Natural killer cell (primary cell): ENCODE data around the gene RCL1. TPM values are rescaled to one million over a fixed set of nuclear protein-coding genes. Genes with fewer than 3 reads are reported as not detected.
"Not testable (repeated sequence)": the region's sequence is repeated elsewhere in the genome, so short reads cannot be mapped to it uniquely, and the experiment has no call there.

Source experiments
- ATAC-seq, 3 donors: fragments of 150-1000 bp in 2 of 3; fragments of 200-7000 bp in 1 of 3; cut with Tn5 transposase; 1 replicate in 1 of 3; 2 replicates in 2 of 3; pipeline ENCODE4 v1.10.0; 2021; ENCODE audit warnings: mild to moderate bottlenecking in 2 of 3, moderate library complexity in 2 of 3
- DNase-seq, 2 donors: peaks; one replicate each; pipeline versions ENCODE4 v3.0.0 to v3.0.0-alpha.2; 2013 to 2021; ENCODE audit warnings: mixed read lengths in 1 of 2
- H3K27ac ChIP-seq: one replicate; pipeline ENCODE4 v1.5.1; 2013; ENCODE audit warnings: mild to moderate bottlenecking, low read length
- H3K27me3 ChIP-seq: one replicate; pipeline ENCODE4 v1.6.1; 2013; ENCODE audit warnings: low read length; ENCODE audit not compliant: control insufficient read depth, insufficient read depth
- H3K36me3 ChIP-seq: one replicate; pipeline ENCODE4 v1.6.1; 2013; ENCODE audit warnings: low read length; ENCODE audit not compliant: control insufficient read depth, insufficient read depth
- H3K4me1 ChIP-seq: one replicate; pipeline ENCODE4 v1.6.1; 2013; ENCODE audit warnings: low read length; ENCODE audit not compliant: control insufficient read depth, insufficient read depth
- H3K4me3 ChIP-seq: one replicate; pipeline ENCODE4 v1.5.1; 2013; ENCODE audit warnings: low read length
- H3K9me3 ChIP-seq: one replicate; pipeline ENCODE4 v1.6.1; 2013; ENCODE audit warnings: low read length; ENCODE audit not compliant: control insufficient read depth, insufficient read depth
- H3K27ac Mint-ChIP-seq, 2 donors: one replicate each; pipeline ENCODE4 v1.8.0; 2022; ENCODE audit warnings: mild to moderate bottlenecking in 2 of 2, mixed read lengths in 2 of 2, moderate library complexity in 1 of 2
- H3K27me3 Mint-ChIP-seq, 2 donors: one replicate each; pipeline ENCODE4 v1.8.0; 2022; ENCODE audit warnings: low read depth in 2 of 2, mixed read lengths in 2 of 2
- H3K36me3 Mint-ChIP-seq: one replicate; pipeline ENCODE4 v1.8.0; 2022; ENCODE audit warnings: mixed read lengths
- H3K4me1 Mint-ChIP-seq, 2 donors: one replicate each; pipeline ENCODE4 v1.8.0; 2022; ENCODE audit warnings: mixed read lengths in 2 of 2
- H3K4me3 Mint-ChIP-seq: one replicate; pipeline ENCODE4 v1.8.0; 2022; ENCODE audit warnings: mild to moderate bottlenecking, moderate library complexity, mixed read lengths
- H3K9me3 Mint-ChIP-seq, 2 donors: one replicate each; pipeline ENCODE4 v1.8.0; 2022; ENCODE audit warnings: mixed read lengths in 2 of 2
- CTCF ChIP-seq: fragments of 200-600 bp; IDR thresholded peaks from one replicate; pipeline ENCODE4 v1.8.0; 2022; ENCODE audit warnings: antibody characterized with exemption
- WGBS: methylation state at CpG from one replicate; pipeline ENCODE4 v1.1.7; 2013; ENCODE audit warnings: missing lambda C conversion rate; ENCODE audit not compliant: insufficient coverage; 5-methylcytosine and 5-hydroxymethylcytosine counted together
- intact Hi-C: fragments of 100-400 bp; cut with micrococcal nuclease; formaldehyde crosslinking; loops from one replicate; pipeline ENCODE4 v1.14.2; 2022
- total RNA-seq, 4 donors: library from RNA; stranded (reverse); fragments of 120-200 nt in 1 of 4; gene quantifications; one replicate each; pipeline versions ENCODE4 v1.2.3 to v1.2.4, GENCODE V29; 2013 to 2022

The RCL1 gene
- total RNA-seq, 3 donors from 2014 or later (not counting 1 experiment from before 2014, with no cell fraction given), result 18.1 to 26.3 (median 23.0) TPM

- Mint-ChIP-seq H3K27me3 (no peaks in the 10 kb centered on the region), H3K27ac (no peak overlapping the region), H3K4me1 (no peaks in the 10 kb centered on the region), H3K4me3 (no peak overlapping the region), H3K36me3 (peaks cover 3% of the 10 kb centered on the region), H3K9me3 (no peaks in the 10 kb centered on the region)
- no peaks in the 10 kb centered on the region for H3K4me1 ChIP-seq
- DNase-seq (no peak), ATAC-seq (no peak)
- no peaks in the 10 kb centered on the region for H3K36me3 ChIP-seq
- 100% methylated on average over 3 of the region's 5 CpGs for WGBS
- TF ChIP-seq CTCF, result no peak
- no peaks in the 10 kb centered on the region for H3K27me3 ChIP-seq
- no peak overlapping the region for H3K4me3 ChIP-seq
- intact Hi-C loops, result no loop called here
- no peaks in the 10 kb centered on the region for H3K9me3 ChIP-seq
- H3K27ac ChIP-seq, result no peak overlapping the region
These were observed 99.9 kb downstream of the RCL1 start for GRCh38 chr9:4892501-4893194.

GRCh38 chr9:4894076-4894475, 101.3 kb downstream of the RCL1 start:
- intact Hi-C loops, result no loop called here
- Histone ChIP-seq H3K36me3 (no peaks in the 10 kb centered on the region), H3K27ac (no peak overlapping the region), H3K4me1 (no peaks in the 10 kb centered on the region), H3K9me3 (no peaks in the 10 kb centered on the region), H3K27me3 (no peaks in the 10 kb centered on the region), H3K4me3 (no peak overlapping the region)
- Mint-ChIP-seq H3K4me3 (no peak overlapping the region), H3K27me3 (no peaks in the 10 kb centered on the region), H3K4me1 (no peaks in the 10 kb centered on the region), H3K36me3 (peaks cover 15% of the 10 kb centered on the region), H3K9me3 (peaks cover 0 to 4% of the 10 kb centered on the region in 2 donors), H3K27ac (no peak overlapping the region)
- ATAC-seq, result no peak
- WGBS, result 91% methylated on average over 4 of the region's 4 CpGs
- no peak for TF ChIP-seq CTCF
- no peak for DNase-seq

GRCh38 chr9:4899853-4900252, 107.1 kb downstream of the RCL1 start:
- H3K9me3 ChIP-seq, result not testable (repeated sequence)
- peaks cover 35% of the 10 kb centered on the region for H3K36me3 Mint-ChIP-seq

GRCh38 chr9:4901401-4902134, 108.8 kb downstream of the RCL1 start:
- ATAC-seq, result peak; percentile 44 to 73 (median 59)
- 57% methylated on average over 11 of the region's 11 CpGs for WGBS

More at GRCh38 chr9:4899853-4900252, 107.1 kb downstream of the RCL1 start:
- H3K27me3 Mint-ChIP-seq, H3K27ac Mint-ChIP-seq, H3K4me1 Mint-ChIP-seq, H3K27me3 ChIP-seq, H3K36me3 ChIP-seq, H3K27ac ChIP-seq, H3K4me3 ChIP-seq, intact Hi-C loops, H3K4me3 Mint-ChIP-seq, DNase-seq, ATAC-seq: not testable (repeated sequence)
- peaks cover 12% of the 10 kb centered on the region for H3K4me1 ChIP-seq
- H3K9me3 Mint-ChIP-seq, result peaks cover 0 to 12% of the 10 kb centered on the region in 2 donors
- 100% methylated on average over 1 of the region's 1 CpG for WGBS

More at GRCh38 chr9:4901401-4902134, 108.8 kb downstream of the RCL1 start:
- Histone ChIP-seq H3K4me1 (peaks cover 12% of the 10 kb centered on the region), H3K27ac (peak overlapping the region; percentile 24)
- H3K4me1 Mint-ChIP-seq, H3K4me3 ChIP-seq, H3K9me3 ChIP-seq, H3K27me3 ChIP-seq, H3K36me3 ChIP-seq, intact Hi-C loops, H3K27me3 Mint-ChIP-seq: not testable (repeated sequence)
- H3K27ac Mint-ChIP-seq, result peak overlapping the region; percentile 63 to 84
- H3K4me3 Mint-ChIP-seq, result peak overlapping the region; percentile 66
- H3K9me3 Mint-ChIP-seq, result peaks cover 0 to 12% of the 10 kb centered on the region in 2 donors
- DNase-seq, result peak; percentile 12 to 21
- peaks cover 35% of the 10 kb centered on the region for H3K36me3 Mint-ChIP-seq
